Ecto neural progenitor cell (in vitro differentiated cells): ENCODE results near the gene MBOAT7.
A peak's percentile ranks its signal among the peaks of the same experiment; 100 is the strongest.
"Not testable (repeated sequence)": the region's sequence is repeated elsewhere in the genome, so short reads cannot be mapped to it uniquely, and the experiment has no call there.

Experiments used
- DNase-seq: peaks from one replicate; pipeline ENCODE4 v3.0.0-alpha.2; 2018; ENCODE audit warnings: low spot score

MBOAT7 gene

GRCh38 chr19:54188215-54188871 lies 1.0 kb downstream of the MBOAT7 start:
- DNase-seq, result no peak

DNA sequence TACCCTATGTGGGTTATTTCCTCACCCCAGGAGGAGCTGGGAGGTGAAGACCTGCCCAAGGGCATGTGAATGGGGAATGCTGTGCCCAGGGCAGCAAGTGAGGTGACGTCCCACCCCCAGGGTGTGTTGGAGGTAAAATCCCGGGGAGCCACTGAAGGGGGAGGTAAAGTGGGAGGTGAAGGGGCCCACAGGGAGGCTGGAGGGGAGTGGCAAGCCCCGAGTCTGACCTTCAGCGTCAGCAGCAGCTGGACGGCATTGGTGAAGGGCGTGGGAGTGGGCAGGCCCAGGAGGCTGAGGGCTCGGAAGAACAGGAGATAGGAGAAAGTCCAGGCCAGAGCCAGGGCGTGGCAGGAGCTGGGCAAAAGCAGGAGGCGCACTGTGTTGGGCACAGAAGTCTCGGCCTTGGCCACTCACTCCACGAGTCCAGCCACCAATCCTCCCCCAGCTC lies 2.4 kb downstream of the MBOAT7 start:
- no peak for DNase-seq

- no peak for DNase-seq
Measured at GRCh38 chr19:54186351-54186750, 3.0 kb downstream of the MBOAT7 start.

DNA sequence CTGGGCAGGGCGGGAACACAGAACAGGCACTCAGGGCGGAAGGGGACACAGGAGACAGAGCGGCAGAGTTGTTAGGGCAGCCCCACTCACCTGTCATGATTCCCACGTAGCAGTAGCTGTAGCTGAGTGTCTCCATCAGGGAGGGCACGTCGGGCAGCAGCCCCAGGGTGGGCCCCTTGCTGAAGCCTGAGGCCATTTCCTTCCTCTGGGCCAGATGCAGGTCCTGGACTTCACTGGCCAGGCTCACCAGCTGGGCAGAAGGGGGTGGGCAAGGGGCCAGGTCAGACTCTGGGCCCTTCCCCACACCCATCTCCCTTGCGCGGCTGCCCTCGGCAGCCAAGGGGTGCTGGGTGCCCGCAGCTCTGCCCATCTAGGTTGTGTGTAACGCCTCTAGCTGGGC lies 5.9 kb downstream of the MBOAT7 start:
- no peak for DNase-seq

DNA sequence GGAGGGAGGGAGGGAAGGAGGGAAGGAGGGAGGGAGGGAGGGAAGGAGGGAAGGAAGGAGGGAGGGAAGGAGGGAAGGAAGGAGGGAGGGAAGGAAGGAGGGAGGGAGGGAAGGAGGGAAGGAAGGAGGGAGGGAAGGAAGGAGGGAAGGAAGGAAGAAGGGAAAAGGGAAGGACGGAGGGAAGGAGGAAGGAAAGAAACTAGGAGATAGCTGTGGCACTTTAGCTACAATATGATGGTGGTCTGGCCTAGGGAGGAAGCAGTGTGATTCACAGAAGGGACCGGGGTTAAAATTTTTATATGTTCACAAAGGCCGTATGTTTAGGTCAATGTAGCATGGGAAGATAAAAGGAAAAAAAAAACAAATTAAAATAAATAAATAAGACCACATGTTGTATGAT lies 7.5 kb downstream of the MBOAT7 start:
- not testable (repeated sequence) for DNase-seq

DNA sequence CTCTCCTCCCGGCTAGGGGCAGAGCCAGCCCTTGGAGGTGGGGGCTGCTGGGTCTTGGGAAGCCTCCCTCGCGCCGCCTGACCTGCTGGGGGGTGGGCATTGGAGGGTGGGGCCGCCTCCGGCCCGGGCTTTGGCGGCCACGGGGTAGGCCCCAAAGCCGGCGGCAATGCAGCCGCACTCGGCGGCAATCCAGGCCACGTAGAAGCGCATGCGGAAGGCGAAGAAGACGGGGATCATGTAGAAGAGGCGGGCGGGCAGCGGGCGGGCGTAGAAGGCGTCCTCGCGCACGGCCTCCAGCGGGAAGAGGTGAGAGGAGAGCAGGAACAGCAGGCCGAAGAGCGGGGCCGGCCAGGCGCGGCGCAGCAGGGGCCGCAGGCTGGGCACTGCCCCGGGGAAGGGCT lies 8.7 kb downstream of the MBOAT7 start:
- DNase-seq, result no peak

- peak; percentile 89 for DNase-seq
Measured at GRCh38 chr19:54179921-54180461, 9.4 kb downstream of the MBOAT7 start.

GRCh38 chr19:54179262-54179852 lies 10.0 kb downstream of the MBOAT7 start:
- no peak for DNase-seq

GRCh38 chr19:54178581-54179261 lies 10.7 kb downstream of the MBOAT7 start:
- DNase-seq, result no peak

DNA sequence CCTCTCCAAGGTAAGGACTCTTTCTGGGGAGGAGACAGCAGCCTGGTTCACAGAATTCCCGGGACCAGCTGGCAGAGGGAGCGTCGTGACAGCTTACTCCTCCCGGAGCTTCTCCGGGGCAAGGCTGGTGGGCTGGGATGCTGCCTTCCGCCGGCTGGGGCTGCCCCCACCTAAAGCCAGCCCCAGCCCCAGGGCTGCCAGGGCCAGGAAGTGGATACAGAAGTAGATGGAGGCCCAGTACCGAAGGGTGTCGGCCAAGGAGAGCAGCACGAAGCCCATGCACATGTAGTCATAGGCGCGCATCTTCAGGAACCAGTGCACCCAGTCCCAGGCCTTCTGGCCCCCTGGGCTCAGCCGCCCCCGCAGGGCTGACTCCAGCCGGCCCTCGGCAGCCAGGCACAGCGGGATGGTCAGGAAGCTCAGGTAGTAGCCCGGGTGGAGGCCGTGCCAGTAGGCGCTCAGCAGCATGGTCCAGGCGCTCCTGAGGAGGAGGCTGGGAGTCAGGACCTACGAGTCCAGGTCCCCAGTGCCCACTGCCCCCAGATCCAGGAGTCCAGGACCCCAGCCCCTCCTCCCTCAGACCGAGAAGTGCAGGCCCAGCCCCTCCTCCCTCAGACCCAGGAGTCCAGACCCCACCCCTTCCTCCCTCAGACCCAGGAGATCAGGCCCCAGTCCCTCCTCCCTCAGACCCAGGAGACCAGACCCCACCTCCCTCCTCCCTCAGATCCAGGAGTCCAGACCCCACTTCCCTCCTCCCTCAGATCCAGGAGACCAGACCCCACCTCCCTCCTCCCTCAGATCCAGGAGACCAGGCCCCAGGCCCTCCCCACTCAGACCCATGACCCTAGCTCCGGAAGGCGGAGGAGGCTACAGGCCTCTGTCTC lies 15.2 kb downstream of the MBOAT7 start:
- no peak for DNase-seq

DNA sequence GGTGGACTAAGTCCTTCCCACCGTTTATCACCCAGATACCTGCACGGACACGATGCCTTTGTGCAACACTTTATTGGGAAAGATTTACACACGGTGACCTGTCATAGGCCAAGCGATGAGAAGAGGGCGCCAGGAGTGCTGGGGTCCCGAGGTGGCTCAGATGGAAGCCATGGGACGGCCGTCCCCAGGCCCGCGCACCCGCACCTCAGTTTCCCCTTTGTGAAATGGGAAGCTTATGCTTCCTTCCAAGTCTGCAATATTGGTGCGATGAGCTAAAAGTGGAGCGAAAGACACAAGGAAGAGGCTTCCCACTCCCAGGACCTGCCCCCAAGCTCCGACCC lies 16.1 kb downstream of the MBOAT7 start:
- no peak for DNase-seq

DNA sequence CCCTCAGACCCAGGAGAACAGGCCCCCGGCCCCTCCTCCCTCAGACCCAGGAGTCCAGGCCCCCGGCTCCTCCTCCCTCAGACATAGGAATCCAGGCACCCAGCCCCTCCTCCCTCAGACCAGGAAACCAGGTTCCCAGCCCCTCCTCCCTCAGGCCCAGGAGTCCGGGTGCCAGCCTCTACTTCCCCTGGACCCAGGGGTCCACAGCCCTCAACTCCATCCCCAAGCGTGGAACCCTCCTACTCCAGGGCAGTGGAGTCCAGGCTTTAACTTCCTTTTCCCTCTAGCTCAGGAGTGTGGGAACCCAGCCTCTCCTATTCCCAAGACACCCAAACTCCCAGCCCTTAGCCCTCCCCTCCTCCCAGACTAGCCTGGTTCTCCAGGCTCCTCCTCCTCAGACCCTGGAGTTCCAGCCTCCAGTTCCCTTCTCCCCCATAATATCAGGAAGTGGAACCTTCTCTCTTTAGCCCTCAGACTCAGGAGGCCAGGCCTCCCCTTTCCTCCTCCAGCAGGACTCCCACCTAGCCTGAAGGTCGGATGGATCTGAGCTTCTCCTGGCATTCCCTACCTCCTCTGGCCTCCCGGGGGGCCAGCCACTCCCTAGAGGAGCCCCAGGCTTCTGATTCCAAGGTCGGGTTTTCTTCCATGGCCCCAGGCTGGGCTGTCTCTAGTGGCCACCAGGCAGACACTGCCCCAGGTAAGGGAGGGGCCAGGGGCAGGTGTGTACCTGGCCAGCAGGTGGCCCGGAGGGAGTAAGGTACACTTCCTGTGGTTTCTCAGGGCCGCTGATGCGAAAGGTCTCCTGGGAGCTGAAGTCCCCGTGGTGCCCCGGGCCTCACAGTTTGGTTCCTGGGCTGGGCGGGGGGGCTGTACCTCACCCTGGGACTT lies 16.7 kb downstream of the MBOAT7 start, which contains the start of gene TMC4:
TMC4 (minus strand) TSS at position 690 of the 888 bp plus-strand sequence; CDS start at position 647, 43 bp downstream.
- peak; percentile 57 for DNase-seq

DNA sequence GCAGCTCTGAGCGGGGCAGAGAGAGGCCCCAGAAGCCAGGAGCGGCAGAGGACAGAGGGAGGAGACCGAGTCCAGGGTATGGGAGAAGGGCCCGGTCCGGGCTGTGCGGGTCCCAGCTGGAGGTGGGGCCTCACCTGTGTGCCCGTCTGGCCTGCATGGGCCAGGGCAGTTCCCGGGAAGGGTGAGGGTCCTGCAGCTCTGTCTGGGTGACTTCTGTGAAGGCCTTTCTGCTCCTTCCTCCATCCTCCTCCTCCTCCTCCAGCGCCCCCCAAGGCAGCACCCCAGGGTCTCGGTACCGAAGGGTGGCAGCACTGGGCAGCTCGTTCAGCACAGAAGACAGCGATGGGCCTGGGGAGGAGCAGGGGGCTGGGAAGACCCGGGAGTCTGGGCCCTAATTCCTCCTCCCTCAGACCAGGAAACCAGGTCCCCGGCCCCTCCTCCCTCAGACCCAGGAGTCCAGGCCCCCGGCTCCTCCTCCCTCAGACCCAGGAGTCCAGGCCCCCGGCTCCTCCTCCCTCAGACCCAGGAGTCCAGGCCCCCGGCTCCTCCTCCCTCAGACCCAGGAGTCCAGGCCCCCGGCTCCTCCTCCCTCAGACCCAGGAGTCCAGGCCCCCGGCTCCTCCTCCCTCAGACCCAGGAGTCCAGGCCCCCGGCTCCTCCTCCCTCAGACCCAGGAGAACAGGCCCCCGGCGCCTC lies 17.5 kb downstream of the MBOAT7 start:
- DNase-seq, result peak; percentile 40

GRCh38 chr19:54169149-54169740 lies 20.1 kb downstream of the MBOAT7 start:
- DNase-seq, result no peak

DNA sequence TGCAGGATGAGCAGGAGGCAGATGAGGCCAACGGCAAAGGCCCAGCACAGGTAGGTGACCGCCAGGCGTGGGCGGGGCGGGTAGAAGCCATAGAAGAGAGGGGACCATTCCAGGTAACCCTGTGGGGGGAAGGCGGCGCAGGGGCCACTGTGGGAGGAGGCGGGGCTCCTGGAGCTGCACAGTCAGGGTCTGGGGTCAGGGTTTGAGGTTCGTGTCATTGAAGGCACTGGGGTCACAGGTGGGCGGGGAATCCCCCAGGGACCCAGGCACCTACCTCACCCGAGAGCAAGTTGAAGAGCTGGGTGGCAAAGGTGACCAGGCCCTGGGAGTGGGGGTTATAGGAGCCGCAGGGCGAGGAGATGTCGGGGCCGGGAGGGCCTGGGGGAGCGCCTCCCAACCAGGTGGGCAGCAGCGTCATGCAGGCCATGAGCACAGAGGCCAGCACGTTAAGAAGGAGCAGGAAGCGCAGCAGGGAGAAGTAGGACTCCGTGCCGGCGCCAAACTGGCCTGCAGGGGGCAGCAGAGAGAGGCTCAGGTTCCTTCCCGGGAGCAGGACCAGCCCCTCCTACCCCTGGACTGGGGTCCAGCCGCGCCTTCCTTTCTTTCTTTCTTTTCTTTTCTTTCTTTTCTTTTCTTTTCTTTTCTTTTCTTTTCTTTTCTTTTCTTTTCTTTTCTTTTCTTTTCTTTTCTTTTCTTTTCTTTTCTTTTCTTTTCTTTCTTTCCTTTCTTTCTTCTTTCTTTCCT lies 21.0 kb downstream of the MBOAT7 start:
- peak; percentile 94 for DNase-seq

- no peak for DNase-seq
Measured at GRCh38 chr19:54165222-54165621, 24.2 kb downstream of the MBOAT7 start.

- DNase-seq, result peak; percentile 84
Measured at GRCh38 chr19:54164369-54165068, 24.9 kb downstream of the MBOAT7 start.

GRCh38 chr19:54162884-54163283 lies 26.5 kb downstream of the MBOAT7 start:
- no peak for DNase-seq
